Measurements from ENCODE around the gene RPS5.
"Not testable (repeated sequence)": the region's sequence is repeated elsewhere in the genome, so short reads cannot be mapped to it uniquely, and the experiment has no call there.

RPS5 gene

GRCh38 chr19:58356766-58357480, 30.1 kb upstream of the RPS5 start:
- FAIRE-seq, result no peak
- no peak for DNase-seq (ENCODE audit: low spot score)

GRCh38 chr19:58357481-58358145, 29.5 kb upstream of the RPS5 start:
- DNase-seq (ENCODE audit: low spot score), result no peak
- no peak for FAIRE-seq

GRCh38 chr19:58361900-58362271, 25.2 kb upstream of the RPS5 start:
- no peak for FAIRE-seq
- no peak for DNase-seq (ENCODE audit: low spot score)

GRCh38 chr19:58362272-58362994, 24.6 kb upstream of the RPS5 start, which contains the start of gene ZNF497:
Gene ZNF497 (minus strand): TSS chr19:58362751. CDS start chr19:58357635, 5,116 bp downstream.
- FAIRE-seq, result peak; percentile 39
- peak; percentile 90 for DNase-seq (ENCODE audit: low spot score)

GRCh38 chr19:58364146-58364545, 22.9 kb upstream of the RPS5 start:
- DNase-seq (ENCODE audit: low spot score) (no peak), FAIRE-seq (no peak)

- FAIRE-seq (no peak), DNase-seq (ENCODE audit: low spot score) (no peak)
These were observed 20.3 kb upstream of the RPS5 start for GRCh38 chr19:58366585-58367430.

- FAIRE-seq (no peak), DNase-seq (ENCODE audit: low spot score) (no peak)
These were observed 19.2 kb upstream of the RPS5 start for GRCh38 chr19:58367698-58368454.

GRCh38 chr19:58368561-58369360, 18.3 kb upstream of the RPS5 start:
- DNase-seq (ENCODE audit: low spot score) (no peak), FAIRE-seq (no peak)

GRCh38 chr19:58372311-58373133, 14.5 kb upstream of the RPS5 start:
- FAIRE-seq, result no peak
- DNase-seq (ENCODE audit: low spot score), result no peak

GRCh38 chr19:58374200-58374599, 12.9 kb upstream of the RPS5 start:
- DNase-seq (ENCODE audit: low spot score) (no peak), FAIRE-seq (no peak)

- not testable (repeated sequence) for FAIRE-seq; DNase-seq (ENCODE audit: low spot score)
These were observed 10.3 kb upstream of the RPS5 start for GRCh38 chr19:58376724-58377123.

- FAIRE-seq (no peak), DNase-seq (ENCODE audit: low spot score) (no peak)
These were observed 7.8 kb upstream of the RPS5 start for GRCh38 chr19:58379246-58379645.

- DNase-seq (ENCODE audit: low spot score) (no peak), FAIRE-seq (no peak)
These were observed 6.9 kb upstream of the RPS5 start for GRCh38 chr19:58380037-58380661.

- peak; percentile 99 for DNase-seq (ENCODE audit: low spot score)
- peak; percentile 93 for FAIRE-seq
These were observed 6.2 kb upstream of the RPS5 start, which contains the start of gene ZNF837 for GRCh38 chr19:58380662-58381459. Gene ZNF837 (minus strand): TSS chr19:58381030. CDS start chr19:58369332, 11,698 bp downstream.

GRCh38 chr19:58381460-58382212, 5.4 kb upstream of the RPS5 start:
- FAIRE-seq, result no peak
- DNase-seq (ENCODE audit: low spot score), result no peak

GRCh38 chr19:58382997-58383603, 4.0 kb upstream of the RPS5 start:
- FAIRE-seq (no peak), DNase-seq (ENCODE audit: low spot score) (no peak)

Measured in RCC 7860 (cell line).